Activated B cell treated with CpG ODN at 0.5 μM for 24 hours (primary cell): ENCODE results near the gene NYAP2. TPM values are rescaled to one million over a fixed set of nuclear protein-coding genes. Genes with fewer than 3 reads are reported as not detected.

Experiments
- ATAC-seq: fragments of 200-7000 bp; cut with Tn5 transposase; one replicate; pipeline ENCODE4 v1.10.0; 2021; ENCODE audit warnings: low read depth, mild to moderate bottlenecking, moderate library complexity
- CTCF ChIA-PET: fragments of 350-600 bp; sonication (Branson Sonifier 250); formaldehyde crosslinking; loops from one replicate; lab custom pipeline; 2021; ENCODE audit warnings: antibody characterized with exemption; lab: Charles Lee
- POLR2A ChIA-PET: fragments of 350-600 bp; sonication (Branson Sonifier 250); formaldehyde crosslinking; loops from one replicate; lab custom pipeline; 2021; ENCODE audit warnings: antibody characterized with exemption; lab: Charles Lee
- DNase-seq: peaks from one replicate; pipeline ENCODE4 v3.0.0; 2022
- H3K27ac Mint-ChIP-seq: one replicate; pipeline ENCODE4 v1.8.0; 2020; ENCODE audit warnings: mixed read lengths
- H3K27me3 Mint-ChIP-seq: one replicate; pipeline ENCODE4 v1.8.0; 2021; ENCODE audit warnings: mixed read lengths
- H3K36me3 Mint-ChIP-seq: one replicate; pipeline ENCODE4 v1.8.0; 2021; ENCODE audit warnings: low read depth, mixed read lengths
- H3K4me1 Mint-ChIP-seq: one replicate; pipeline ENCODE4 v1.8.0; 2021; ENCODE audit warnings: mixed read lengths
- H3K4me3 Mint-ChIP-seq: one replicate; pipeline ENCODE4 v1.8.0; 2020; ENCODE audit warnings: mild to moderate bottlenecking, mixed read lengths
- H3K9me3 Mint-ChIP-seq: one replicate; pipeline ENCODE4 v1.8.0; 2020; ENCODE audit warnings: mixed read lengths
- intact Hi-C: fragments of 100-400 bp; cut with micrococcal nuclease; formaldehyde crosslinking; loops from one replicate; pipeline ENCODE4 v1.15.1; 2024
- total RNA-seq: library from RNA; stranded (reverse); gene quantifications from 2 replicates; pipeline ENCODE4 v1.2.3, GENCODE V29; 2022
- TF ChIP-seq, protein P1 (sequence below): fragments of 200-600 bp; IDR thresholded peaks from one replicate; pipeline ENCODE4 v1.8.0; 2022; ENCODE audit warnings: antibody characterized with exemption, mild to moderate bottlenecking

NYAP2 gene
- total RNA-seq, 1 donor from 2014 or later: 0.07 TPM

DNA sequence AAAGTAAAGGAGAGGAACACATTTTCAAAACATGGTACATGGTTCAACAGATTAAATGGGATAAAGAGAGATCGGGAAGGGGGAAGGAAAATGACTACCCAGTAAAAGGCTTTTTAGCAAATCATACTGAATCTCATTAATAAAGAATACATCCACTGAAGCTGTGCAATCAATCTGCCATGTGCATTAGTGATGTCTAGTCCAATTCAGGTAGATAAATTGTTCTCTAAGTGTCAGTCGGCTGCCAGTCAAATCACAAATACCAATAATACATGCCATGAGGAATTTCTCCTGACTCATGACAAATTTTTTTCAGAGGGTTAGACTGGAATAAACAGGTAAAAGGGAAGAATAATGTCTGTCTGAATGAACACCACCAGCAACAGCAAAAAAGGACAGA lies 22.6 kb downstream of the NYAP2 start:
- H3K36me3 Mint-ChIP-seq: no peaks in the 10 kb centered on the region
- no peak overlapping the region for H3K4me3 Mint-ChIP-seq
- no peak for ATAC-seq
- ChIA-PET POLR2A (no interaction called here), CTCF (no interaction called here)
- no peaks in the 10 kb centered on the region for H3K27me3 Mint-ChIP-seq
- no peaks in the 10 kb centered on the region for H3K9me3 Mint-ChIP-seq
- intact Hi-C loops: no loop called here
- H3K27ac Mint-ChIP-seq: no peak overlapping the region
- TF ChIP-seq, protein P1, sequence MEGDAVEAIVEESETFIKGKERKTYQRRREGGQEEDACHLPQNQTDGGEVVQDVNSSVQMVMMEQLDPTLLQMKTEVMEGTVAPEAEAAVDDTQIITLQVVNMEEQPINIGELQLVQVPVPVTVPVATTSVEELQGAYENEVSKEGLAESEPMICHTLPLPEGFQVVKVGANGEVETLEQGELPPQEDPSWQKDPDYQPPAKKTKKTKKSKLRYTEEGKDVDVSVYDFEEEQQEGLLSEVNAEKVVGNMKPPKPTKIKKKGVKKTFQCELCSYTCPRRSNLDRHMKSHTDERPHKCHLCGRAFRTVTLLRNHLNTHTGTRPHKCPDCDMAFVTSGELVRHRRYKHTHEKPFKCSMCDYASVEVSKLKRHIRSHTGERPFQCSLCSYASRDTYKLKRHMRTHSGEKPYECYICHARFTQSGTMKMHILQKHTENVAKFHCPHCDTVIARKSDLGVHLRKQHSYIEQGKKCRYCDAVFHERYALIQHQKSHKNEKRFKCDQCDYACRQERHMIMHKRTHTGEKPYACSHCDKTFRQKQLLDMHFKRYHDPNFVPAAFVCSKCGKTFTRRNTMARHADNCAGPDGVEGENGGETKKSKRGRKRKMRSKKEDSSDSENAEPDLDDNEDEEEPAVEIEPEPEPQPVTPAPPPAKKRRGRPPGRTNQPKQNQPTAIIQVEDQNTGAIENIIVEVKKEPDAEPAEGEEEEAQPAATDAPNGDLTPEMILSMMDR: no peak
- H3K4me1 Mint-ChIP-seq: no peaks in the 10 kb centered on the region
- no peak for DNase-seq

DNA sequence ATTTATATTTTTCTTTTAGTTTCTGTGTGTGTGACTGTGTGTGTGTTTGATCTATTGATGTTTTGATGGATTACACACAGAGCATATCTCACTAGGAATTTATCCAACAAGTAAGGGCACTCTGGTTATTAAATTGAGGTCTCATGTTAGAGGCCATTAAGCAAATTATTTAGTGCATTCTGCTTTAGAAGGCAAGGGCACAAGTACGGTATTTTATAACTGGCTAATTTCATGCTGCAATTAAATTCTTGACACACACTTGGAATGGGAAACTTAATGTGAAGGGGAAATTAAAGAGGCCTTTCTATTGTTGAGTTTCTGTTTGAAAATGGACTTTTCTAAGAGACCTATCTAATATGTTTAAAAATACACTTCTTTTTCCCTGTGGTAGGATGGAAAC lies 25.8 kb downstream of the NYAP2 start:
- Mint-ChIP-seq H3K4me3 (no peak overlapping the region), H3K4me1 (no peaks in the 10 kb centered on the region), H3K27ac (no peak overlapping the region), H3K9me3 (no peaks in the 10 kb centered on the region), H3K36me3 (no peaks in the 10 kb centered on the region), H3K27me3 (no peaks in the 10 kb centered on the region)
- DNase-seq: no peak
- TF ChIP-seq, protein P1: no peak
- ChIA-PET POLR2A (interaction anchor here (0.6 kb wide), 1 partner anchor 385 kb away, joined by 3 read pairs; no protein-coding TSS in a partner anchor), CTCF (no interaction called here)
- intact Hi-C loops: no loop called here
- no peak for ATAC-seq

DNA sequence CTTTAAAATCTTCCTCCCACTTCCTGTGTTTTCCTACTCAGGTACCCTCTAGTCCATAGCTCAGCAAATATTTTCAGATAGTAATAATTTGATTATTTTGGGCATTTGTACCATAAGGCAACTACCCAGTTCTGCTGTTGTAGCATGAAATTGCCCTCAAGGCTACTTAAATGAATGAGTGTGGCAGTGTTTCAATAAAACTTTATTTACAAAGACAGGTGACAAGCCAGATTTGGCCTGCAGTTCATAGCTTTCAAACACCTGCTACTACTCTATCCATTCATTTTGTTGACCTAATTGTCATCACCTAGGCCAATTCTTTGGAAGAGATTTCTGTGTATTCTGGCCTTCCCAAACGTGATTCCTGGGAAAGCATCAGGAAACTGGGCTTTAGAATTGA lies 28.9 kb downstream of the NYAP2 start:
- no peaks in the 10 kb centered on the region for H3K9me3 Mint-ChIP-seq
- no peaks in the 10 kb centered on the region for H3K36me3 Mint-ChIP-seq
- H3K4me1 Mint-ChIP-seq: no peaks in the 10 kb centered on the region
- TF ChIP-seq, protein P1: no peak
- no peak for ATAC-seq
- POLR2A ChIA-PET: no interaction called here
- no peak overlapping the region for H3K27ac Mint-ChIP-seq
- H3K27me3 Mint-ChIP-seq: no peaks in the 10 kb centered on the region
- CTCF ChIA-PET: no interaction called here
- no peak for DNase-seq
- no peak overlapping the region for H3K4me3 Mint-ChIP-seq
- intact Hi-C loops: no loop called here

DNA sequence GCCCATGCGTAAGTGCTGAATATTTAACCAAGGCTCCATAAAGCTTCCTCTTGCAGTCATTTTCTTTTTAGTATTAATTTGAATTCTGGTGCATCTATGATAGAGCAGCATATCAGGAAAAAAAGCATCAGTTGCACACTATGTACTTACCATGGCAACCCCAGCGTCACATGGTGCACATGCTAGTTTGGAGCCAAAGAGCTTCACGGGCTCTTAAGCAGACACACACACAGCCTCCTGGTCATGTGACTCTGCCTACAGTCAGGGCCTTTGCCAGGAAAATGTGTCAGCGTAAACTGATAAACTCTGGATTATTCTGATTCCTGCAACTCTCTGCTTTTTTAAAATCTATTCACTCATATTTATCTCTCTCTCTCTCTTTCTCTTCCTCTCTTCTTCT lies 30.2 kb downstream of the NYAP2 start:
- Mint-ChIP-seq H3K36me3 (no peaks in the 10 kb centered on the region), H3K27me3 (no peaks in the 10 kb centered on the region), H3K9me3 (no peaks in the 10 kb centered on the region), H3K4me3 (no peak overlapping the region), H3K4me1 (no peaks in the 10 kb centered on the region), H3K27ac (no peak overlapping the region)
- TF ChIP-seq, protein P1: no peak
- no peak for DNase-seq
- POLR2A ChIA-PET: no interaction called here
- no peak for ATAC-seq
- CTCF ChIA-PET: no interaction called here
- intact Hi-C loops: no loop called here

DNA sequence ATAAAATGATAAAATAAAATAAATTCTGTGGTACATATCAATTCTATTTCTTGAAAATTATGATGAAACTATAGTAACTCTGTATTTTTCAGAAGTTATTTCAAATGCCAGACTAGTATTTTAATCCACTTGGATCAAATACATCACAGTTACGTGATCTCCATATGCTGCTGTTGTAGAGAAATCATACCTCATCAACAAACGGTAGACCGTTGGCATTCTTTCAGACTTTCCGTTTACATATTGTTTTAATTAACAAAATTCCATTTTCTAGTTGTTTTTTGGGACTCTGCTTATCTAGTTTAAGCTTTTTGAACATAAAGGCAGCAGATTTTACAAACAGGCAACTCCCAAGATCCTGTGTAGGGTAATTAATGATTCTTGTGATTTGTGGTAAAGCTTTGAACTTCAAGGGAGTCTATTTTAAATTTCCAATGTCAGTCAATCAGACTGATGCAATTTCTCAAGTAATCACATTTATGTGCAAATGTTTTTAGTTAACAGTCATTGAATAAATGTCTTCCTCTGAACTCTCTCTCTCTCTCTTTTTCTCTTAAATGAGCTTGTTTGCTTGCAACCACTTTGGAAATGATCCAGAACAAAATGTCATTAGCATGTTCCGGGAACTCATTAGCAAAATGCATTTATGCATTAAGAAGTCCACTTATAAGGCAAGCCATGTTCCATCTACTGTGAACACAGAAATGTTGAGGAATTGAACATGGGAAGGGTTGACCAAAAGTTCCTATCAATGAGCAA lies 31.8 kb downstream of the NYAP2 start:
- Mint-ChIP-seq H3K27me3 (no peaks in the 10 kb centered on the region), H3K4me1 (no peaks in the 10 kb centered on the region)
- POLR2A ChIA-PET: no interaction called here

More for the DNA sequence above, 31.8 kb downstream of the NYAP2 start:
- ATAC-seq (no peak), DNase-seq (no peak)
- TF ChIP-seq, protein P1: no peak
- H3K4me3 Mint-ChIP-seq: no peak overlapping the region
- H3K27ac Mint-ChIP-seq: no peak overlapping the region
- CTCF ChIA-PET: no interaction called here
- no peaks in the 10 kb centered on the region for H3K9me3 Mint-ChIP-seq
- intact Hi-C loops: no loop called here
- H3K36me3 Mint-ChIP-seq: no peaks in the 10 kb centered on the region
